Activated CD4-positive, alpha-beta T cell treated with anti-CD3 and anti-CD28 coated beads for 1 hour (primary cell): Measurements from ENCODE around the gene DMD.

Experiments
- DNase-seq: peaks from one replicate; pipeline ENCODE4 v3.0.0-alpha.2; 2020

DMD gene

DNA sequence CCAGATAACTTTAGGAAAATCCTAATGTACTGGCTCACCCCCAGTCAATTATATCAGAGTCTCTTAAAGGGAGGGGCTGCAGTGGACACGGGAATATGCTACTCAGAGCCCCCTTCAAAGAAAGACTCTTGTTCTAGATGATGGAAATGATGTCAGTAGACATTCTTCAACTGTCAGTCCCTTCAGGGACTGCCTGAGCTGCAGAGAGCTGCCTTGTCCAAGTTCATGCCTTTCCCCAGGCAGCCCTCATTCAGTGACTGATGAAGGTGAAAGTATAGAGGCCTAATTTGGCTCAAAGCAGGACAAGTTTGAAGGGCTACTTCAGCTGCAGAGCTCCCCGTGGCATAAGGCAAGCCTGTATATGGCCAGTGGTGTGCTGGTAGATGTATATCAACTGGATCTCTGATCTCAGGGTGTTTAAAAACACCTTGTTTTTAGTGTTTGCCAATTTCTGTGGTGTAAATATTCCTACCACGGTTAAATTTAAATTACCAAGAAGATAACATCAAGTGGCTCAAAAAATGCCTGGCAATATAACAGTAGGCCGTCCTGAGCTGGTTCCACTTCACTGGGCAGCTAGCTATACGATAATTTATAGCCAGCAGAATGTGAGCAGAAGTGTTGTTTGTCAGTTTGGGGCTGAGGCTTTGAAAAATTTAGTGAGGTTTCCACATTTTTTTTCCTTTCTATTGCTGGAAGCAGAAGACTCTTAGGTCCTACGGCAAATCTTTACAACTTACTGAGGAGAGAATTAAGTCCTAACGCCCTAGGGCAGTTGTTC lies 1390.7 kb downstream of the DMD start:
- DNase-seq, result no peak

DNA sequence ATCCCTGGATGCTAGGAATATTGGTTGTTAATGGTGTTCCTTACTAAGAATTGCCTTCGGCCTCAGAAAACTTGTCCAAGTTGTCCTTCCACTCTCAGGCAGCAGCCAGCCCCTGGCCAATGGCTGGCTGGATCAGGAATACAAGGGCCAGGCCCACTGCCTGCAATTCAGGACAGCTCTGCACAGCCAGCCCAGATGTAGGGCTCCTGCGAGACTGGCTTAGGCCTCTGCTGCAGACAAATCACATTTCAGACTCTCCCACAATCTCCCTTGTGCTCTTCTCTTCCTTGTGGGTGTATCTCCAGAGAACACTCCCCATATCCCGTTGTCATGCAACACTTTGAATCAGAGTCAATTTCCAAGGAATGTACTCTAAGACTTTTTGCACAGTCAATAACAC lies 1391.9 kb downstream of the DMD start:
- DNase-seq, result no peak

DNA sequence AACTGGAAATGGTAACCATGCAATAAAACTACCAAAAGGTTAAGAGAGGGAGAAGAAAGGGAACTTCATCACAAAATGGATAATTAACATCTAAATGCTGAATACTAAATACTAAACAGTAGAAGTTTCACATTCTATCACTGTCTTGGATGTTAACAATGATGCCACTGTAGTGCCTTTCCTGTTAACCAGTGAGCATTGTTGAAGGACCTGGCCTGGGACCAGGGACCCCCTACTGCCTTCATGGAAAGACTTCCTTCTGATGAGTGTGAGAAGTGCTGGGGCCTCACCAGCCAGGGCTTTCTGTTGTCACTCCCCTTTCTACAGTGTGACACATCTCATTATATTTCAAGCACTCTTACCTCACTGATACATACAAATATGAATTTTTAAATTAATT lies 1400.2 kb downstream of the DMD start:
- no peak for DNase-seq

DNA sequence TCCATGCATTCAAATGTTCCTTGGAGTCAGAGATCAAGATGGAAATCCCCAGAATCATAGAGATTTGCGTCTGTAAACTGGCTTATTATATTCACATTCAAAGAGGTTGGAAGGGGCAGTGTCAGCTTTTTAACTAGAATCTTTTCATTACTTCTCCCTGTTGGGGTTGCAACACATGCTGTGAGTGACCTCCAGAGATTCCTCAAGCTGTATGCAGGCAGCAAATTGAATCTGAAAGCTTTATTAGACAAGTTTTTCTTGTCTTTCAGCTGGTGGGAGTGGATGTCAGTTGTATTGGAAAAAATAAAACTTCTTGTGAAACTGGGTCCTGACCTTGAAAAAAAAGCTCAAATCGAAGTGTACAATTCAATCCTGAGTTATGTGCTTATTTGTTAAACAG lies 1403.0 kb downstream of the DMD start:
- DNase-seq, result no peak

DNA sequence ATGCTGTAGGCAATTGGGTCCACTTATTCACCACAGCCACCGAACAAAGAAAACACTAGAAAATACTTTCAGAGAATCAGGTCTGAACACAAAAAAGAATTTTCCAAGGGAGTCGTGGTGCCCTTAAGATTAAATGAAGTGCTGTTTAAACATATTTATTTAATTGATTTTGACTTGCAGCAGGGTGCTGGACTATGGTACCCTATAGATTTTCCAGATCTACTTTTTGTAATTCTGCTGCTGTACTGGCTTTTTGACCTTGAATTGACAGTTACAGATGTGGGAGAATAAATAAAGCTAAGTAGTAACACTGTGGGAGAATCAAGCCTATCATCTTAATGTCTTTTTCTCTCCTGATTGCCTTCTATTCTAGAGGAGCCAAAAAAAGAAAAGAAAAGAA lies 1404.2 kb downstream of the DMD start:
- DNase-seq, result no peak

DNA sequence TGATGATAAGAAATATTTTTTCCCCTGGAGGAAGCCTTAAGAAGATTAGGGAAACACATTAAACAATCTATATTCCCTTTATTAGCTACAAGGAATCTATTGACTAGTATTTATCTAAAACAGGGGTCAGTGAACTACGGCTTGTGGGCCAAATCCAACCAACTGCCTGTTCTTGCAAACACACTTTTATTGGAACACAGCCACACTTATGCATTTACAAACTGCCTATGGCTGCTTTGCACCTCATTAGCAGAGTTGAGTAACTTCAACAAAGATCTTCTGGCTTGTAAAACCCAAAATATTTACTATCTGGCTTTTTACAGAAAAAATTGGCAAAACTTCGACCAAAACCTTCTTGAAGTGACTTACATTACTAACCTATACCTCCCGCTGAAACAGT lies 1405.6 kb downstream of the DMD start:
- DNase-seq, result no peak

DNA sequence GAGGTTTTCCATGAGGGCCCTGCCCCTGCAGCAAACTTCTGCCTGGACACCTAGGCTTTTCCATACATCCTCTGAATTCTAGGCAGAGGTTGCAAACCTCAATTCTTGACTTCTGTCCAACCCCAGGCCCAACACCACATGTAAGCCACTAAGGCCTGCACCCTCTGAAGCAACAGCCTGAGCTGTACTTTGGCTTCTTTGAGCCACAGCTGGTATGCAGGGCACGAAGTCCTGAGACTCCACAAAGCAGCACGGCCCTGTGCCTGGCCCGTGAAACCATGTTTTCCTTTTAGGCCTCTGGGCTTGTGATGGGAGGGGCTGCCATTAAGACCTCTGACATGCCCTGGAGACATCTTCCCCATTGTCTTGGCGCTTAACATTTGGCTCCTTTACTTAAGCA lies 1411.1 kb downstream of the DMD start:
- no peak for DNase-seq

DNA sequence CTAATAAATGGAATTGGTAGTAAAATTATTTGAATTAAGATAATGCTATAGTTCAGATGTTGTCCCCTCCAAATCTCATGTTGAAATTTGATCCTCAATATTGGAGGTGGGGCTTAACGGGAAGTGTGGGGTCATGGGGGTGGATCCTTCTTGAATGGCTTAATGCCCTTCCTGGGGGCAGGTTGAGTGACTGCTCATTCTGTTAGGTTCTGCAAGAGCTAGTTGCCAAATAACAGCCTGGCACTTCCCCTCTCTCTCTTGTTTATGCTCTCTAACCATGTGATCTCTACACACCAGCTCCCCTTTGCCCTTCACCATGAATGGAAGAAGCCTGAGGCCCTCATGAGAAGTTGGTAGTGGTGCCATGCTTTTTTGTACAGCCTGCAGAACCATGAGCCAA lies 1414.7 kb downstream of the DMD start:
- DNase-seq, result no peak

DNA sequence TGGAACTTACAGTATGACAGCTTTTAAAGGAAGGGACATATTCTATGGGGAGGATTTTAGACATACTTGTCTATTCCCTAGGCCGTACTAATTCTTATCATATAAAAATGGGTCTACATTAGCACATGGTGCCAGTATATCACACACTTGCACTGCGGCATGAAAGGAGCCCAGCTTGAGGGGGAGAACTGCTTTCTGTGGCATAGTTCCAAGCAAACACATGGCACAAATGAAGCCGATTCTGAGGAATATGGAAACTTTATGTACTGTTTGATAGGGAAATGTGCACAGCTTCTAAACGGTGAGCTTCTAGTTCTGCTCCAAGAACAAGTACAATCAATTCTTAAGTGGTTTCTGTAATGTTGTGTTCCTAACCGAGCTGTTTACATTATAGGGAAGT lies 1463.9 kb downstream of the DMD start:
- DNase-seq, result no peak

DNA sequence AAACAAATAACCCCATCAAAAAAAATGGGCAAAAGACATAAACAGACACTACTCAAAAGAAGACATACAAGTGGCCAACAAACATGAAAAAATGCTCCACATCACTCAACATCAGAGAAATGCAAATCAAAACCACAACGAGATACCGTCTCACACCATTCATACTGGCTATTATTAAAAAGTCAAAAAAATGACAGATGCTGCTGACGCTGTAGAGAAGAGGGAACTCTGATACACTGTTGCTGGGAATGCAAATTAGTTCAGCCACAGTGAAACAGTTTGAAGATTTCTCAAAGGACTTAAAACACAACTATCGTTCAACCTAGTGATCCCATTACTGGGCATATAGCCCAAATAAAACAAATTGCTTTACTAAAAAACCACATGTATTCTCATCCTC lies 1468.3 kb downstream of the DMD start:
- no peak for DNase-seq

DNA sequence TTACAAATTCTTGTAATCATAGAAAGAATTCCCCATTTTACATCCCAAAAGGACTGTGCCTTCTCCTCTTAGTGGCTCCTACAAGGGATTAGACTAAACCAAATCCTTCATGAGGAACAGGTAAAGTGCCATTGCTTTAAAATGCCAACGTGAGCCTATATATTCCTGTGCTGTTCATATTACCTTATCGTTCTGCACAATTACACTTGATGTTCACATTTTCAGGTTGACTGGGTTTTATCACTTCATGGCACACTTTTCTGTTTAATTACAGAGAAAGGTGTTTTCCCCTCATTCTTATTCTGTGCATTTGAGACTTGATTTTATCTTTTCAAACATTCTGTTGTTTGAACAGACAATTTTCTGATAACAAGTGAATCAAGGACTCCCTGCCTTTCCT lies 1493.9 kb downstream of the DMD start:
- DNase-seq, result no peak

DNA sequence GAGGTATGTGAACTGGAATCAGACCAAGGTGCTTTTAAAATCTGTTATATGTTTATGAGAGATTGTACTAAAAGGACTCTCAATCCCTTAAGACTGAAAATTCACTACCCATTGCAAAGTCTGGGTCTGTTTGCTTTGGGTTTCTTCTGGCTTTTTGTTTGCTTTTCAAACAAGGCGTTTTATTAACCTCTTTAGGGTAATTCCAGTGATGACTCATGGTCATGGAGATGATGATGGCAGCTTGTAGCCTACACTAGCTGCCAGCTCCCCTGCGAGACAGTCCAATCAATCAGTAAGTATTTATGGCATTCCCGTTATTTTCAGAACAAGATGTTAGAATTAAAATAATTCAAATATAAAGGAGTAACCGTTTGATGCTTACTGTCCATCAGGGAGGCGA lies 1495.7 kb downstream of the DMD start:
- no peak for DNase-seq

DNA sequence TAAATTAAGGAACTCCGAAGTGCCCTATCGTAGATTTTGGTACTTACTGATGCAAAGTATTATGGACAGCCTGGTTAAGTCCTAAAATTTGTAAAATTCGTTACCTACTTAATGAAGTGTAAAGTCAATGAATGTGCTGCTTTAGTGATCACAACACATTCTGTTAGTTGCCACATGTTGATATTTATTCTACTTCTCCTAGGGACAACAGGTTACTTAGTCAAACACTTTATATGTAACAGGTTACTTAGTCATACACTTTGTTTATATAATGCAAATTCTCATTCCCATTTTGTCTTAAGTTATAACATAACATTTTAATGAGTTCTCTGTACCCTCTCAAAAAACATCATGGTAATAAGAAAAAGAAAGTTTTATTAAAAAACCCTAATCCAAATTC lies 1496.6 kb downstream of the DMD start:
- no peak for DNase-seq

DNA sequence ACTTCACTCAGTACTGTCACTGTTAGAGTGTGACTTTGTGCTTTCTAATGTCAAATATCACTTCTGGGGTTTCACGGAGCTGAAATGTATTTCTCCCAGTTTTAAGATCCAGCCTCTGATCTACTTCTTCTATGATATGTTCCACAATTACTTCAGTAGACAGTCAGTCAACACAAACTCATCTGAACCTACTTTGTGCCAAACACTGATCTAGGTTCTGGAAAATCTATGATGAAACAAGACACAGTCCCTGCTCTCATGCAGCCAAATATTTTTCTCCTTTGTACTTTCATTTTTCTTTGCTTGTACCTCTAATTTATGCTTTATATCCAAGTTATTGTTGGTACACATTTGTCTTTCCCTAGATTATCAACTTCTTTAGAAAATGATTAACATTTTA lies 1498.2 kb downstream of the DMD start:
- DNase-seq, result no peak

DNA sequence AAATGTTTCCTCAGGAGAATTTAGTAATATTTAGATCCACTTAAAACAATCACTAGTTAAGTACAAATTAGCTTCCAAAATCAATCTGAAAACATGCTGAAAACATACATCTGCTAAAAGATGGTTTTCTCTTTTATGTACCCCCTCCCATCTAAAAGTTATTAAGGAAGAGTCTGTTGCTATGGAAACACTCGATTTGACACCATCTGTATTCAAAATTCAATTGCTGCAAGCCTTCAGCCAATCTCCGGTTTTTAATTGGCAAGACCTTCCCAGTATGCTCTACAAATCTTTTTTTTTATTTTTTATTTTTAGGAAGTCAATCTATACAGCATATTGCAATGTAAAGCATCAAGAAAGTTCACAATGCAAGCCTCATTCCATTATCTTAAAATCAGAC lies 1500.2 kb downstream of the DMD start:
- no peak for DNase-seq

DNA sequence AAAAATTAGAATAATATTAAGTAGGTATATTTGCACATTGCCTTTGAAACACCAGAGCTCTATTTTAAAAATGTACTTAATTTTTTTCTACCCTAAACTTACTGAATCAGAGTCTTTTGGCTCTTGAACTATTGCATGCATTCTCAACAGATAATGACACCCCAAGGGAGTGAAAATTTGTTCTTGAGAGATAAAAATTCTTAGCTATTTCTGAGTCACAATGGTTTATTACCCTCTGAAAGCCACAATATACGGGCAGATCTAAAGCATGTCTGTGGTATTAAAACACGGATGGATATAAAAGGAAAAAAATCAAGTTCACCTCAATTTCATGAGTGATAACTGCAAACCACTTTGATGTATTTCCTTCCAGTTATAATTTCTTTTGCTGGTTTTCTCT lies 1503.2 kb downstream of the DMD start:
- DNase-seq, result no peak

DNA sequence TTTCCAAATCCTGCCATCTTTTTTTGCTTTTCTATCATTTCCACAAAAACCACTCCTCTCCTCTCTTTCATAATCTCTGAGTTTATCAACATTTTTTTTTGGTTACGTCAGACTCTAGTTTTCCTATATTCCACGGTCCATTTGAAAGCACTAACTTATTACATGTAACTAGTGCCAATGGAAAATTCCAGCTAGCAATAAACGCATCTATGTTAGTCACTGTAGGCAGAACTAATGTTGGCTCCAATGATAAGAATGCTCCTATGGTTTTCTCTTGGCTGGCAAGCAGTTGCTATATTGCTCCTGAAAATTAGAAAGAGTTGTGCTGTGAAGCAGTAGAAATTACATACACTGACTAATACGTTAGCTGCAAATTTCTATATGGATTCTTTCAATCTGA lies 1504.9 kb downstream of the DMD start:
- no peak for DNase-seq

DNA sequence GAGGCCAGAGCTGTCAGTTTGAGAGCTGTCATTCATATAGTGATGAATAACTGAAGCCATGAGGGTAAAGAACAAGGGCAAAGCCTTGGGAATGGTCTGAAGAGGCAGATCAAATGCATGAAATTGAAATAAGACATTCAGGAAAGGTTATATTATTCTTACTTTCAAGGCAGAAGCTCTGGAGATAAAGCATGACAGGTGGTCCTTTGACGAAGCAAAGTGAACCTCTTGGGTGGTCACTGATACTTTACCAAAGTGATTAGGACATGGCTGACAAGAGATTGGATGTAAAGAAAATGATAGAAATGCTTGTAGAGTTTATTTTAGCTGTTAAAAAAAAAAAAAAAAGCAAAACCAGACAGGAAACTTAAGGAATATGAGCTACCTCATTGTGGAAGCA lies 1505.5 kb downstream of the DMD start:
- DNase-seq, result no peak

DNA sequence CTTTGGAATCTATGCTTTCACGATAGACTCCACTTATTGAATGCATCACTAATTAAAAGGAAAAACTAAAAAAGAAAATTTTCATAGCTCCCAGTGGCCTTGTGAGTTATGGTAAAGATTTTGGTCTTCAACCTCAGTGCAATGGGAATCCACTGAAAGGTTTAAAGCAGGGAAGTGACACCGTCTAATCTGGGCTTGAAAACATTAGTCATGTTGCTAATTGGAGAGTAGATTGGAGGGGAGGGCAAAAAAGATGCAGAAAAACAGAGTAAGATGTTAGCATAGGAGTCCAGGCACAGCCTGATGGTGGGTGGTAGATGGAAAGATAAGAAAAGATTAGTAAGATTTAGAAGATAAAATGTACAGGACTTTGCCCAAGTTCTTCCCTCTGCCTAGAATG lies 1506.4 kb downstream of the DMD start:
- DNase-seq, result no peak

DNA sequence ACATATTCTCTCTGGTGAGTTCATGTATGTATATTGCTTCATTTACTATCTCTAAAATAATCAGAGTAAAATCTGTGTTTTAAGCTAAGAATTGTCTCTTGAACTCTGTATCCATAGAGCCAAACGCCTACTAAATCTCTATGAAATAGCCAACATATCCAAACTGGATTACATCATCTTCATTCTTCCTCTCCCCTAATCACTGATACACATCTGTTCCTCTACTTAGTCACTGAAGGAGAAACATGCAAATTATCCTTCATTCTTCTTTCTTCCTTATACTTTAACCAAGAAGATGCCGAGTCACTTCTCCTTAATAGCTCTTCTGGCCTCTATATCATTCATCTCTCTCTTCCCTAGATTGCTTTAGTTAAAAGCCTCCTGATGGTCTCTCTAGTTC lies 1509.1 kb downstream of the DMD start:
- DNase-seq, result no peak

DNA sequence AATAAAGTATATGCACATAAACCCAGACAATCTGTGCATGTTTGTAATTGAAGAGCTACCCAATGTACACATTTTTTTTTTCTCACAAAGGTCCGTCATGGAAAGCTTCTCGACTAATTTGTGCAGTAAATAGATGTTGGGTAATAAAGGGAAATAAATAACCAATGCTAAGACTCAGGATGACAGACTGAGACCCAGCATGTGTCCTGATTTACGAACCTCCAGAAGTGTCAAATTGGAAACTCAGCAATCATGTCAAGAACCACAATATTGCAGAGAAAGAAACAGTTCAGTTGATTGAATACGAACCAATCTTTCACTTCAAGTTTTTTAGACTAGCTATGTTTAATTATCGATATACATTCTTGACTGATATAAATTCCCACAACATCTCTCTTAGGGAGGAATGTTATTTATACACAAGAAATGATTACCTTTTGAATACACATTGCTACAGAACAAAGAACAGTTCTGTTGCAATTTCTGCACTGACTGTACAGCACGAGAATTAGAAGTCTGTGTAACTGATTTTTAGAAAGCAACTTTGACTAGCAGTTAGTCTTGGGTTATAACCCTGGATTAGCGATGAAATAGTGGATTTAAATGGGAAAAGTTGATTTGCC lies 1513.9 kb downstream of the DMD start:
- no peak for DNase-seq

DNA sequence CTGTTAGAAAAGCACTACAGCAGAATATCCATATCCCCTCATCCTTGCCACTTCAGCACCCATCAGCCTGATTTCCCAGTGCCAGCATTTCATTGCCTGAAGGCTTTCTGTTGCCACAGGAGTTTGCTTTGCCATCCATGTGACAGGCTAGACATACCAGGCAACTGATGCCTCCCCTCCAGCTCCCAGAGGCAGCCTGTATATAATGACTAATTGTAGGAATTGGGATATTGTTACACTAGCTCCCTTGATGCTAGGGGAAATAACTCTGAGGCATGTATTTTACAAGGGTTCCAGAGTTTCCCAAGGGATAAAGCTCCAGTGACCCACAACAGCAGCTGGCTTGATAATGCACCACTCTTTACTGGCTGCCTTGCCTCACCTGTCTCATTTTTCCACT lies 1531.5 kb downstream of the DMD start:
- no peak for DNase-seq

DNA sequence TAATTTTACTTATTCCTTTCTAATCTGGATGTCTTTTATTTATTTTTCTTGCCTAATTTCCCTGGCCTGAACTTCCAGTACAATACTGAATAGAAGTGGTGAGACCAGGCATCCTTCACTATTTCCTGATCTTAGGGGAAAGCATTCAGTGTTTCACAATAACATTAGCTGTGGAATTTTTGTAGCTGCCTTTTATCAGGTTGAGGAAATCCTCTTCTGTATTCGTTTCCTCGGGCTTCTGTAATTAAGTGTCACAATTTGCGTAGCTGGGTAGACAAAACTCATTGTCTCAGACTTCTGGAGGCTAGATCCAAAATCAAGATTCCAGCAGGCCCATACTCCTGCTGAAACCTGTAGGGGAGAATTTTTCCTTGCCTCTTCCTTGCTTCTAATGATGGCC lies 1541.1 kb downstream of the DMD start:
- DNase-seq, result no peak

DNA sequence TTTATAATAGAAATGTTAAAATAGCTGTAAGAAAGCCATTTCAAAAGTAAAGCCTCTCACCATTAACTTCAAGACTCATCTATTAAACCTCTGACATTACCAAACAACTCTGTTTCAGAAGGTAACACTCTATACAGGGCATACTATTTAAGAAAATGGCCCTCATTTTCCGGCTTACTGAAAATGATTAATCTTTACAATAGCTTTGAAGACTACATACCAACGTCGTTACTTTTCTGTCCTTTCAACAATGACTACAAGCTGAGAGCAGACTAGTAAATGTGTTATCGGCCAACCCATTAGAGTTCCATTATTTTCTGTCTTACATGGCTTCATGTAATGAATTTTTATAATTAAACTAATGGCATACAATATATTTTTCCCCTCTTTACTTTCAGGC lies 1545.9 kb downstream of the DMD start:
- DNase-seq, result no peak

DNA sequence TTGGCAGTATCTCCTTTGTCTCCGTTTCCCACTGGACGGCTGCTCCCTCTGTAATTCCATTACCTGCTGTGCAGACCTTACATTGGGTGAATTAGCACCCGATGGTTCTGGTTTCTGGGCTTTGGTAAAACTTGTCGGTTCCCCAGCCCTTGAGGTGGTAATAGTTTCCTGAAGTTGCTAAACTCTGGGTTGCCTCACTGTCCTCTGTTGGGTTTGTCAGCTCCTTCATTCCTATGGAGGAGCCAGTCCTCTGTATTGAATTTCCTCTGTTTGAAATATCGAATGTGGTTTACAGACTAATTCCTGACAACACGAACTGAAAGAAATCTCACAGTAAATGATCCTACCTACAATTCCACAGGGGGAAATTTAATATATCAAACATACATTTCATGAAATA lies 1548.2 kb downstream of the DMD start:
- no peak for DNase-seq
